ENCODE data around the gene SLC28A1. TPM values are rescaled to one million over a fixed set of nuclear protein-coding genes. Genes with fewer than 3 reads are reported as not detected.

SLC28A1 gene
- total and polyA plus RNA-seq, 9 donors, result 0.02 to 0.92 (median 0.18) TPM; not detected in 3

GRCh38 chr15:84879088-84879780, 5.2 kb upstream of the SLC28A1 start:
- H3K36me3 ChIP-seq, result no peaks in the 10 kb centered on the region
- intact Hi-C loops (cut with DNase I), result no loop called here
- H3K9me3 ChIP-seq, result no peaks in the 10 kb centered on the region
- WGBS, 3 donors, result 86 to 91% (median 87%) methylated on average over 11 of the region's 11 CpGs
- H3K27ac ChIP-seq, result no peak overlapping the region
- no peaks in the 10 kb centered on the region for H3K27me3 ChIP-seq
- DNase-seq, result peak in 1 of 5 donors; percentile 19
- peaks cover 1% of the 10 kb centered on the region for H3K4me1 ChIP-seq (ENCODE audit: insufficient read depth)
- TF ChIP-seq POLR2A (IDR thresholded peaks at IDR 0.05), result no peak
- TF ChIP-seq EP300 (IDR thresholded peaks at IDR 0.05), result no peak
- TF ChIP-seq, protein P1, sequence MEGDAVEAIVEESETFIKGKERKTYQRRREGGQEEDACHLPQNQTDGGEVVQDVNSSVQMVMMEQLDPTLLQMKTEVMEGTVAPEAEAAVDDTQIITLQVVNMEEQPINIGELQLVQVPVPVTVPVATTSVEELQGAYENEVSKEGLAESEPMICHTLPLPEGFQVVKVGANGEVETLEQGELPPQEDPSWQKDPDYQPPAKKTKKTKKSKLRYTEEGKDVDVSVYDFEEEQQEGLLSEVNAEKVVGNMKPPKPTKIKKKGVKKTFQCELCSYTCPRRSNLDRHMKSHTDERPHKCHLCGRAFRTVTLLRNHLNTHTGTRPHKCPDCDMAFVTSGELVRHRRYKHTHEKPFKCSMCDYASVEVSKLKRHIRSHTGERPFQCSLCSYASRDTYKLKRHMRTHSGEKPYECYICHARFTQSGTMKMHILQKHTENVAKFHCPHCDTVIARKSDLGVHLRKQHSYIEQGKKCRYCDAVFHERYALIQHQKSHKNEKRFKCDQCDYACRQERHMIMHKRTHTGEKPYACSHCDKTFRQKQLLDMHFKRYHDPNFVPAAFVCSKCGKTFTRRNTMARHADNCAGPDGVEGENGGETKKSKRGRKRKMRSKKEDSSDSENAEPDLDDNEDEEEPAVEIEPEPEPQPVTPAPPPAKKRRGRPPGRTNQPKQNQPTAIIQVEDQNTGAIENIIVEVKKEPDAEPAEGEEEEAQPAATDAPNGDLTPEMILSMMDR (IDR thresholded peaks at IDR 0.05), result no peak
- H3K4me3 ChIP-seq, result no peak overlapping the region

GRCh38 chr15:84880007-84880406, 4.5 kb upstream of the SLC28A1 start:
- DNase-seq, result no peak
- Histone ChIP-seq H3K36me3 (no peaks in the 10 kb centered on the region), H3K9me3 (no peaks in the 10 kb centered on the region), H3K27me3 (no peaks in the 10 kb centered on the region), H3K4me1 (ENCODE audit: insufficient read depth) (no peaks in the 10 kb centered on the region), H3K4me3 (no peak overlapping the region), H3K27ac (no peak overlapping the region)
- intact Hi-C loops (cut with DNase I), result no loop called here
- 73 to 92% (median 82%) methylated on average over 3 of the region's 3 CpGs for WGBS, 3 donors
- TF ChIP-seq, protein P1 (IDR thresholded peaks at IDR 0.05), result no peak
- TF ChIP-seq POLR2A (IDR thresholded peaks at IDR 0.05), result no peak
- no peak for TF ChIP-seq EP300 (IDR thresholded peaks at IDR 0.05)

DNA sequence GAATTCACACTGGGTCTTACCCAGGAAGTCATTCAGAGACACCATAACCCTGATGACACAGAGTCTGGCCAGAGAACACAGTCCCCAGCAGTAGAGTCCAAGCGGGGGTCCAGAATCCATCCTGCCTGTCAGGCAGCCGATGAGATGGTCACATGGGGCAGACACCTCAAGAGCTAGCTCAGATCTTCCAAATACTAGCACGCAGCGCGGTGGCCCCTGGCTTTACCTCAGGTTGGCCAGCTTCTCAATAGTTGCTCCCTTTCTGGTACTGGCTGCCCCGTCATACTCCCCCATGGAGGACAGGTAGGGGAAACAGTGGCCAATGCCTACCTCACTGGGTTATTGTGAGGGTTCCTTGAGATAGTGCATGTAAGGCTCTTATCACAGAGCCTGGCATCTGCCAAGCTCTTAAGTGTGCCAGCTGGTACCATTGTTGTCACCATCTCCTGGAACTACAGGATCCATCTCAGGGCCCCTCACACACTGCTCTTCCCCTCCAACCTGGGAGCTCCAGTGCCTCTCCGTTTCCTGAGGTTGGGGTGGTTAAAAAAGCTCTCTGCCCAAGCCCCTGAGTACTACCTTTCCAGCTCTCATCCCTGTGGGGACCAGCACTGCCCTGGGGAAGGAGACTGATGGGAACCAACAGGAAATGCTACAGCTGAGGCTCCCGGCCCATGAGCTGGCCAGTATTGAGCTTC, 3.5 kb upstream of the SLC28A1 start:
- Histone ChIP-seq H3K36me3 (no peaks in the 10 kb centered on the region), H3K27me3 (no peaks in the 10 kb centered on the region), H3K27ac (no peak overlapping the region), H3K4me3 (no peak overlapping the region), H3K9me3 (no peaks in the 10 kb centered on the region), H3K4me1 (ENCODE audit: insufficient read depth) (no peaks in the 10 kb centered on the region)
- DNase-seq, result no peak
- 89 to 99% (median 92%) methylated on average over 8 of the region's 8 CpGs for WGBS, 3 donors
- no peak for TF ChIP-seq EP300 (IDR thresholded peaks at IDR 0.05)
- TF ChIP-seq, protein P1 (IDR thresholded peaks at IDR 0.05), result no peak
- no peak for TF ChIP-seq POLR2A (IDR thresholded peaks at IDR 0.05)
- intact Hi-C loops (cut with DNase I), result no loop called here

DNA sequence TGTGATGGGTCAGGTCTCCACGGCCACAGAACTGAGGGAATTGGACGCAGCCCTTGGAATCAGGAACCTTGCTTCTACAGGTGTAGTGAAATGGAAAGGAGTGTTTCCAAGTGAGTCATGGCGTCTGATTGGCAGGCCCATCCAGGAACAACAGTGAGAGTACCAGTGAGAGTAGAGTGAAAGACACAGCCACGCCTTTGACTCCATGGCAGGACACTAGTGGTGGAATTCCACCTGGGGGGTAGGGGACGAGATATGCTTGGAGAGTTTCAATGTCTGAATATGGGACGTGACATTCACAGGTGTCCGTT, 3.0 kb upstream of the SLC28A1 start:
- 91 to 96% (median 94%) methylated on average over 7 of the region's 7 CpGs for WGBS, 3 donors
- DNase-seq, result no peak
- Histone ChIP-seq H3K36me3 (no peaks in the 10 kb centered on the region), H3K27ac (no peak overlapping the region), H3K4me1 (ENCODE audit: insufficient read depth) (no peaks in the 10 kb centered on the region), H3K4me3 (no peak overlapping the region), H3K9me3 (no peaks in the 10 kb centered on the region), H3K27me3 (no peaks in the 10 kb centered on the region)
- intact Hi-C loops (cut with DNase I), result no loop called here
- TF ChIP-seq, protein P1 (IDR thresholded peaks at IDR 0.05), result no peak
- no peak for TF ChIP-seq POLR2A (IDR thresholded peaks at IDR 0.05)

Data from ovary (tissue), 9 donors.